ENCODE measurements around the gene C1orf87.

GRCh38 chr1:60071296-60071695 lies 2.3 kb downstream of the C1orf87 start:
- TF ChIP-seq CTCF (IDR thresholded peaks at IDR 0.05 in 2 of 3, conservative IDR thresholded peaks at IDR 0.05 in 1 of 3; ENCODE audit: borderline replicate concordance in 1 of 3, insufficient read depth in 1 of 3, low read depth in 2 of 3, low read length in 2 of 3) (no peak), SP1 (IDR thresholded peaks at IDR 0.05; ENCODE audit: low read depth) (no peak), CBX3 (IDR thresholded peaks at IDR 0.05; ENCODE audit: low read depth) (no peak), RAD21 (IDR thresholded peaks at IDR 0.05; ENCODE audit: low read depth) (no peak), SIN3A (IDR thresholded peaks at IDR 0.05; ENCODE audit: low read depth) (no peak), JUND (IDR thresholded peaks at IDR 0.05) (no peak)
